ENCODE data around the gene WARS2. TPM values are rescaled to one million over a fixed set of nuclear protein-coding genes. Genes with fewer than 3 reads are reported as not detected.

WARS2 gene
- total RNA-seq, 1 donor from 2014 or later: 13.5 TPM

GRCh38 chr1:119046429-119046784, 94.0 kb downstream of the WARS2 start:
- Mint-ChIP-seq H3K4me1 (no peaks in the 10 kb centered on the region), H3K36me3 (no peaks in the 10 kb centered on the region), H3K27ac (no peak overlapping the region), H3K4me3 (no peak overlapping the region), H3K9me3 (no peaks in the 10 kb centered on the region), H3K27me3 (ENCODE audit: insufficient read depth, low read depth) (peaks cover 2% of the 10 kb centered on the region)
- H3K36me3 ChIP-seq: no peaks in the 10 kb centered on the region
- no peaks in the 10 kb centered on the region for H3K79me2 ChIP-seq (ENCODE audit: low read depth)
- H2AFZ ChIP-seq (replicated peaks): no peak overlapping the region
- H3F3A ChIP-seq (ENCODE audit: low read depth): no peaks in the 10 kb centered on the region
- no peak for DNase-seq (ENCODE audit: low spot score)
- no peak overlapping the region for H3K4me2 ChIP-seq
- TF ChIP-seq EZH2phosphoT487 (IDR thresholded peaks at IDR 0.05) (no peak), EZH2 (IDR thresholded peaks at IDR 0.05) (no peak)
- TF ChIP-seq, protein P1, sequence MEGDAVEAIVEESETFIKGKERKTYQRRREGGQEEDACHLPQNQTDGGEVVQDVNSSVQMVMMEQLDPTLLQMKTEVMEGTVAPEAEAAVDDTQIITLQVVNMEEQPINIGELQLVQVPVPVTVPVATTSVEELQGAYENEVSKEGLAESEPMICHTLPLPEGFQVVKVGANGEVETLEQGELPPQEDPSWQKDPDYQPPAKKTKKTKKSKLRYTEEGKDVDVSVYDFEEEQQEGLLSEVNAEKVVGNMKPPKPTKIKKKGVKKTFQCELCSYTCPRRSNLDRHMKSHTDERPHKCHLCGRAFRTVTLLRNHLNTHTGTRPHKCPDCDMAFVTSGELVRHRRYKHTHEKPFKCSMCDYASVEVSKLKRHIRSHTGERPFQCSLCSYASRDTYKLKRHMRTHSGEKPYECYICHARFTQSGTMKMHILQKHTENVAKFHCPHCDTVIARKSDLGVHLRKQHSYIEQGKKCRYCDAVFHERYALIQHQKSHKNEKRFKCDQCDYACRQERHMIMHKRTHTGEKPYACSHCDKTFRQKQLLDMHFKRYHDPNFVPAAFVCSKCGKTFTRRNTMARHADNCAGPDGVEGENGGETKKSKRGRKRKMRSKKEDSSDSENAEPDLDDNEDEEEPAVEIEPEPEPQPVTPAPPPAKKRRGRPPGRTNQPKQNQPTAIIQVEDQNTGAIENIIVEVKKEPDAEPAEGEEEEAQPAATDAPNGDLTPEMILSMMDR (IDR thresholded peaks at IDR 0.05): no peak
- H3K9me3 ChIP-seq (ENCODE audit: low read depth): no peaks in the 10 kb centered on the region
- no peaks in the 10 kb centered on the region for H4K20me1 ChIP-seq (ENCODE audit: low read depth)
- H3K9ac ChIP-seq: no peak overlapping the region
- no peak overlapping the region for H3K27ac ChIP-seq
- H3K4me1 ChIP-seq: no peaks in the 10 kb centered on the region
- H3K27me3 ChIP-seq: no peaks in the 10 kb centered on the region
- no peak overlapping the region for H3K4me3 ChIP-seq

GRCh38 chr1:119045096-119045746, 95.2 kb downstream of the WARS2 start:
- Mint-ChIP-seq H3K27ac (no peak overlapping the region), H3K4me1 (no peaks in the 10 kb centered on the region), H3K4me3 (no peak overlapping the region), H3K36me3 (peaks cover 2% of the 10 kb centered on the region), H3K27me3 (ENCODE audit: insufficient read depth, low read depth) (peaks cover 2% of the 10 kb centered on the region), H3K9me3 (no peaks in the 10 kb centered on the region)
- Histone ChIP-seq H3K4me2 (no peak overlapping the region), H3K4me3 (no peak overlapping the region), H3K9me3 (ENCODE audit: low read depth) (no peaks in the 10 kb centered on the region), H3K4me1 (no peaks in the 10 kb centered on the region), H2AFZ (replicated peaks) (no peak overlapping the region), H3K36me3 (no peaks in the 10 kb centered on the region), H3K27me3 (no peaks in the 10 kb centered on the region), H3F3A (ENCODE audit: low read depth) (no peaks in the 10 kb centered on the region), H4K20me1 (ENCODE audit: low read depth) (no peaks in the 10 kb centered on the region), H3K9ac (no peak overlapping the region), H3K79me2 (ENCODE audit: low read depth) (no peaks in the 10 kb centered on the region), H3K27ac (no peak overlapping the region)
- TF ChIP-seq EZH2phosphoT487 (IDR thresholded peaks at IDR 0.05) (no peak), EZH2 (IDR thresholded peaks at IDR 0.05) (no peak)
- TF ChIP-seq, protein P1 (IDR thresholded peaks at IDR 0.05): no peak
- no peak for DNase-seq (ENCODE audit: low spot score)

DNA sequence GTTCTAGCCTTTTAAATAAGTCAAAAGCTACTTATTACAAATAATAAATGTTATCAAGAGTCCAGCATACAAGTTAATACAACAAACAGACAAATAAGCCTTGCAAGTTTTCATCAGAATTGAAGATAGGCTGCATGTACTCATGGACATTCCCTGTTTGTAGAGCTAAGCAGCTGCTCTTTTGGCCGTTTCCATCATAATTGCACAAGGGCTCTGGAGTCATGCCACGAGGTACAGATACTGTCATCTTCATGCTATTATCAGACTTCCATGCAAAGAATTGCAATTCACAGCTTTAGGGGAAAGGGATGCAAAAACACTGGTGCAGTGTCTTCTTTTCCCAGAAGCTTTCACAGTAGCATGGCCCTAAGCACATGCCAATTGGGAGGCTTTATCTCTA, 99.5 kb downstream of the WARS2 start:
- no peak overlapping the region for H3K27ac Mint-ChIP-seq

More for the DNA sequence above, 99.5 kb downstream of the WARS2 start:
- Histone ChIP-seq H3F3A (ENCODE audit: low read depth) (no peaks in the 10 kb centered on the region), H3K27me3 (no peaks in the 10 kb centered on the region), H3K36me3 (no peaks in the 10 kb centered on the region), H3K79me2 (ENCODE audit: low read depth) (no peaks in the 10 kb centered on the region), H3K4me3 (no peak overlapping the region), H3K27ac (no peak overlapping the region), H3K9ac (no peak overlapping the region), H3K4me1 (peaks cover 12% of the 10 kb centered on the region), H4K20me1 (ENCODE audit: low read depth) (no peaks in the 10 kb centered on the region), H3K9me3 (ENCODE audit: low read depth) (no peaks in the 10 kb centered on the region), H2AFZ (replicated peaks) (no peak overlapping the region), H3K4me2 (no peak overlapping the region)
- peaks cover 2% of the 10 kb centered on the region for H3K36me3 Mint-ChIP-seq
- TF ChIP-seq EZH2phosphoT487 (IDR thresholded peaks at IDR 0.05) (no peak), EZH2 (IDR thresholded peaks at IDR 0.05) (no peak)
- TF ChIP-seq, protein P1 (IDR thresholded peaks at IDR 0.05): no peak
- H3K4me1 Mint-ChIP-seq: no peaks in the 10 kb centered on the region
- no peaks in the 10 kb centered on the region for H3K9me3 Mint-ChIP-seq
- no peaks in the 10 kb centered on the region for H3K27me3 Mint-ChIP-seq (ENCODE audit: insufficient read depth, low read depth)
- H3K4me3 Mint-ChIP-seq: no peak overlapping the region
- DNase-seq (ENCODE audit: low spot score): no peak

Measured in neural progenitor cell (in vitro differentiated cells).